Non-pigmented ciliary epithelial cell (primary cell): Measurements from ENCODE around the gene EXOC6B.
"Not testable (repeated sequence)": the region's sequence is repeated elsewhere in the genome, so short reads cannot be mapped to it uniquely, and the experiment has no call there.

Experiments used
- DNase-seq: peaks from one replicate; pipeline ENCODE4 v3.0.0-alpha.2; 2010; ENCODE audit warnings: low read depth

Gene EXOC6B

GRCh38 chr2:72548081-72548764 lies 277.6 kb downstream of the EXOC6B start:
- DNase-seq: no peak

GRCh38 chr2:72545790-72546189 lies 280.0 kb downstream of the EXOC6B start:
- no peak for DNase-seq

- no peak for DNase-seq
These were observed 281.3 kb downstream of the EXOC6B start for GRCh38 chr2:72544554-72544953.

- no peak for DNase-seq
These were observed 282.2 kb downstream of the EXOC6B start for GRCh38 chr2:72543497-72544216.

- peak; percentile 79 for DNase-seq
These were observed 286.7 kb downstream of the EXOC6B start for GRCh38 chr2:72539071-72539552.

- DNase-seq: no peak
These were observed 287.3 kb downstream of the EXOC6B start for GRCh38 chr2:72538486-72538885.

GRCh38 chr2:72535586-72535985 lies 290.2 kb downstream of the EXOC6B start:
- not testable (repeated sequence) for DNase-seq

GRCh38 chr2:72533765-72534164 lies 292.1 kb downstream of the EXOC6B start:
- no peak for DNase-seq

- no peak for DNase-seq
These were observed 298.4 kb downstream of the EXOC6B start for GRCh38 chr2:72527424-72527823.

GRCh38 chr2:72526623-72527022 lies 299.2 kb downstream of the EXOC6B start:
- no peak for DNase-seq

GRCh38 chr2:72524071-72524470 lies 301.8 kb downstream of the EXOC6B start:
- DNase-seq: no peak

- no peak for DNase-seq
These were observed 310.1 kb downstream of the EXOC6B start for GRCh38 chr2:72515696-72516095.

GRCh38 chr2:72513011-72513410 lies 312.8 kb downstream of the EXOC6B start:
- no peak for DNase-seq

- DNase-seq: no peak
These were observed 313.5 kb downstream of the EXOC6B start for GRCh38 chr2:72512376-72512775.

GRCh38 chr2:72511906-72512305 lies 313.9 kb downstream of the EXOC6B start:
- no peak for DNase-seq

- DNase-seq: no peak
These were observed 328.1 kb downstream of the EXOC6B start for GRCh38 chr2:72497763-72498162.

- DNase-seq: no peak
These were observed 329.4 kb downstream of the EXOC6B start for GRCh38 chr2:72496479-72496878.

GRCh38 chr2:72494392-72494791 lies 331.4 kb downstream of the EXOC6B start:
- no peak for DNase-seq

- not testable (repeated sequence) for DNase-seq
These were observed 341.2 kb downstream of the EXOC6B start for GRCh38 chr2:72484622-72485021.

GRCh38 chr2:72483346-72483745 lies 342.5 kb downstream of the EXOC6B start:
- DNase-seq: no peak

GRCh38 chr2:72475246-72475645 lies 350.6 kb downstream of the EXOC6B start:
- no peak for DNase-seq

GRCh38 chr2:72457801-72458516 lies 367.9 kb downstream of the EXOC6B start:
- no peak for DNase-seq

GRCh38 chr2:72454189-72454588 lies 371.6 kb downstream of the EXOC6B start:
- no peak for DNase-seq
